Breast epithelium (tissue), 3 donors: ENCODE results near the gene PAAF1.

Experiments used
- CTCF ChIP-seq, 3 donors: fragments of 450-650 bp; IDR thresholded peaks; one replicate each; pipeline ENCODE4 v1.5.1; 2016 to 2017; ENCODE audit warnings: antibody characterized with exemption in 3 of 3, mild to moderate bottlenecking in 3 of 3, moderate library complexity in 3 of 3
- POLR2AphosphoS5 ChIP-seq, 3 donors: sonication (generic); formaldehyde crosslinking; IDR thresholded peaks; one replicate each; pipeline ENCODE4 v1.6.1; 2017; ENCODE audit warnings: antibody characterized with exemption in 3 of 3

- TF ChIP-seq CTCF (IDR thresholded peaks at IDR 0.05) (no peak), POLR2AphosphoS5 (IDR thresholded peaks at IDR 0.05) (no peak)
Measured at GRCh38 chr11:73869332-73869949, 7.4 kb upstream of the PAAF1 start.
